K562 (cell line): ENCODE data around the gene AAGAB. TPM values are rescaled to one million over a fixed set of nuclear protein-coding genes. Genes with fewer than 3 reads are reported as not detected.

Experiments
- ATAC-seq: fragments of 200-7000 bp; cut with Tn5 transposase; 3 replicates; pipeline ENCODE4 v1.9.1; 2020; ENCODE audit warnings: moderate library complexity
- BruUV-seq: library from RNA; stranded (reverse); fragments of 400-500 nt; replicated peaks from 2 replicates; lab custom pipeline; 2021; lab: Mats Ljungman, UMichigan
- CTCF ChIA-PET: fragments of 300-600 bp; formaldehyde crosslinking; extraction: SDS; loops from one replicate; lab custom pipeline; 2021; ENCODE audit warnings: low intra/inter-chr PET ratio; lab: Yijun Ruan, JAX
- POLR2A ChIA-PET: fragments of 300-600, 350-650 bp; sonication (Branson Sonifier 250); formaldehyde crosslinking; extraction: SDS; loops from one replicate; lab custom pipeline; 2021; ENCODE audit warnings: antibody characterized with exemption, inconsistent platforms; lab: Yijun Ruan, JAX
- DNase-seq, 4 experiments: peaks; one replicate each; pipeline versions ENCODE4 v3.0.0 to v3.0.0-alpha.2; 2011 to 2018; ENCODE audit warnings: low spot score in 3 of 4, mixed read lengths in 3 of 4; ENCODE audit errors: extremely low read depth in 1 of 4
- FAIRE-seq: peaks from 2 replicates; lab custom pipeline; 2011; peaks lifted over from hg19 to GRCh38; lab: Jason Lieb, UNC
- H2AFZ ChIP-seq: 2 replicates; pipeline ENCODE4 v1.6.0; 2011; ENCODE audit warnings: low read depth, low read length, control low read depth, inconsistent platforms
- H3K27ac ChIP-seq: fragments of 200-600 bp; 3 replicates; pipeline ENCODE4 v1.8.0; 2011; ENCODE audit warnings: low read depth, mild to moderate bottlenecking, control low read depth, inconsistent platforms, low read length, moderate library complexity, mixed read lengths; ENCODE audit errors: extremely low read depth
- H3K27me3 ChIP-seq, 2 experiments: fragments of 300-600 bp in 1 of 2; 2 replicates in 1 of 2; 3 replicates in 1 of 2; pipeline versions ENCODE4 v1.6.0 to v1.8.0; 2011; ENCODE audit warnings: inconsistent platforms in 2 of 2, low read length in 2 of 2, mild to moderate bottlenecking in 1 of 2, mixed read lengths in 1 of 2, moderate library complexity in 1 of 2; ENCODE audit not compliant: control insufficient read depth in 2 of 2, insufficient read depth in 2 of 2
- H3K36me3 ChIP-seq: fragments of 300-600 bp; 3 replicates; pipeline ENCODE4 v1.8.0; 2011; ENCODE audit warnings: mild to moderate bottlenecking, low read length, inconsistent platforms; ENCODE audit not compliant: control insufficient read depth, insufficient read depth
- H3K4me1 ChIP-seq, 2 experiments: fragments of 200-600 bp in 1 of 2; replicated peaks in 1 of 2; 2 replicates in 1 of 2; 3 replicates in 1 of 2; pipeline versions ENCODE4 v1.5.1 to v1.8.0; 2011; ENCODE audit warnings: inconsistent platforms in 2 of 2, low read length in 2 of 2, mild to moderate bottlenecking in 1 of 2, mixed read lengths in 1 of 2, moderate library complexity in 1 of 2; ENCODE audit not compliant: control insufficient read depth in 2 of 2, insufficient read depth in 2 of 2
- H3K4me2 ChIP-seq: 2 replicates; pipeline ENCODE4 v1.6.1; 2011; ENCODE audit warnings: low read length, control low read depth, inconsistent platforms, mixed read lengths; ENCODE audit not compliant: insufficient read depth
- H3K4me3 ChIP-seq: fragments of 200-600 bp; sonication (generic), shearing (Covaris generic); 2 replicates; pipeline ENCODE4 v1.5.1; 2016; ENCODE audit warnings: control low read depth, inconsistent platforms
- H3K79me2 ChIP-seq: fragments of 200-600 bp; 3 replicates; pipeline ENCODE4 v1.8.0; 2011; ENCODE audit warnings: low read length, inconsistent platforms; ENCODE audit not compliant: control insufficient read depth, insufficient read depth
- H3K9ac ChIP-seq, 2 experiments: 2 replicates each; pipeline versions ENCODE4 v1.6.0 to v1.6.1; 2011; ENCODE audit warnings: low read depth in 2 of 2, low read length in 2 of 2, control low read depth in 1 of 2, inconsistent platforms in 1 of 2, mild to moderate bottlenecking in 1 of 2, mixed read lengths in 1 of 2; ENCODE audit not compliant: insufficient read depth in 1 of 2
- H3K9me1 ChIP-seq: one replicate; pipeline ENCODE4 v1.6.0; 2011; ENCODE audit warnings: inconsistent platforms, mild to moderate bottlenecking, low read length, moderate library complexity; ENCODE audit not compliant: control insufficient read depth, insufficient read depth
- H3K9me3 ChIP-seq: replicated peaks from 2 replicates; pipeline ENCODE4 v1.5.1; 2011; ENCODE audit warnings: low read depth, low read length, inconsistent platforms; ENCODE audit not compliant: control insufficient read depth, insufficient read depth
- H4K20me1 ChIP-seq: replicated peaks from 2 replicates; pipeline ENCODE4 v1.6.1; 2011; ENCODE audit warnings: low read length, inconsistent platforms, mixed read lengths; ENCODE audit not compliant: control insufficient read depth, insufficient read depth
- ADNP ChIP-seq: fragments of 200-800 bp; sonication (Bioruptor generic); IDR thresholded peaks from 2 replicates; pipeline ENCODE4 v1.6.1; 2016; ENCODE audit warnings: missing genetic modification characterization, missing compliant biosample characterization
- ASH1L ChIP-seq: fragments of 450-650 bp; IDR thresholded peaks from 2 replicates; pipeline ENCODE4 v1.6.1; 2018; ENCODE audit warnings: borderline replicate concordance, mild to moderate bottlenecking, low read depth; ENCODE audit not compliant: partially characterized antibody
- ELF2 ChIP-seq: fragments of 250-450 bp; sonication (Bioruptor Pico); IDR thresholded peaks from 2 replicates; pipeline ENCODE4 v1.5.0; 2021; ENCODE audit warnings: mild to moderate bottlenecking
- KDM4B ChIP-seq, 2 experiments: fragments of 450-650 bp in 1 of 2; sonication (generic) in 1 of 2; IDR thresholded peaks; 2 replicates each; pipeline ENCODE4 v1.6.1; 2016 to 2017; ENCODE audit warnings: borderline replicate concordance in 2 of 2, antibody characterized with exemption in 1 of 2, low read depth in 1 of 2, mild to moderate bottlenecking in 1 of 2
- POLR2A ChIP-seq: fragments of 450-650 bp; conservative IDR thresholded peaks from 2 replicates; pipeline ENCODE4 v1.6.1; 2016
- RBM25 ChIP-seq: fragments of 200-400 bp; formaldehyde crosslinking; IDR thresholded peaks from 2 replicates; pipeline ENCODE4 v1.6.1; 2018; ENCODE audit warnings: low read length, low read depth, moderate library complexity; ENCODE audit not compliant: severe bottlenecking
- RFX1 ChIP-seq: fragments of 450-650 bp; IDR thresholded peaks from 2 replicates; pipeline ENCODE4 v1.6.1; 2016; ENCODE audit warnings: mild to moderate bottlenecking, moderate library complexity
- USF2 ChIP-seq: sonication (generic); formaldehyde crosslinking; IDR thresholded peaks from 2 replicates; pipeline ENCODE4 v1.5.0; 2020; ENCODE audit warnings: missing genetic modification reagents
- ZNF75A ChIP-seq: fragments of 450-650 bp; formaldehyde crosslinking; IDR thresholded peaks from 2 replicates; pipeline ENCODE4 v1.4.0; 2020; ENCODE audit warnings: mild to moderate bottlenecking
- WGBS: fragments of 100-300 bp; shearing (Covaris generic); methylation state at CpG from one replicate; pipeline ENCODE4 v1.1.6; 2016; ENCODE audit warnings: low coverage, mixed read lengths; ENCODE audit not compliant: insufficient coverage; ENCODE audit errors: missing lambda C conversion rate; 5-methylcytosine and 5-hydroxymethylcytosine counted together
- in situ Hi-C: fragments of 300-500 bp; cut with MboI; formaldehyde crosslinking; loops from 4 replicates; pipeline ENCODE4 v1.15.0; 2018; ENCODE audit warnings: inconsistent platforms, mixed read lengths
- intact Hi-C: fragments of 100-400 bp; cut with micrococcal nuclease; formaldehyde crosslinking; loops from 2 replicates; pipeline ENCODE4 v1.14.2; 2022
- polyA plus RNA-seq, 8 experiments: library from polyadenylated mRNA; depleted of rRNA in 4 of 8; stranded (reverse) in 5 of 8; unstranded in 3 of 8; fragments of >200 nt; fragmentation: Nextera tagmentation in 2 of 8; fragmentation: Illumina TruSeq in 1 of 8; extraction: Ambion mirVana in 2 of 8; extraction: Trizol in 1 of 8; gene quantifications; 2 replicates each; pipeline versions ENCODE4 v1.2.1 to v1.2.3, GENCODE V29; 2011 to 2014; ENCODE audit warnings: inconsistent platforms in 1 of 8, missing spikeins in 1 of 8
- total RNA-seq, 7 experiments: library from RNA; depleted of rRNA in 6 of 7; stranded (reverse); fragments of >200 nt in 6 of 7; fragmentation: Illumina TruSeq in 2 of 7; extraction: Trizol in 2 of 7; gene quantifications; 2 replicates each; pipeline versions ENCODE4 v1.2.1 to v1.2.3, GENCODE V29; 2011 to 2021; ENCODE audit warnings: low replicate concordance in 1 of 7

AAGAB gene
- total and polyA plus RNA-seq, 9 of the 15 experiments (the other 6 are each of a cell fraction or from before 2014, with no cell fraction given), result 17.8 to 109 (median 58.3) TPM

GRCh38 chr15:67215102-67215501 is 39.4 kb downstream of the AAGAB start (continued):
- no peak for TF ChIP-seq ADNP (tag)
- TF ChIP-seq ZNF75A (CRISPR knock-in tag), result no peak
- no peak for TF ChIP-seq KDM4B (IDR thresholded peaks at IDR 0.05; ENCODE audit: borderline replicate concordance in 2 of 2, low read depth in 1 of 2)

- Histone ChIP-seq H3K79me2 (no peaks in the 10 kb centered on the region), H3K27ac (no peak overlapping the region), H3K4me1 (peaks cover 0 to 11% of the 10 kb centered on the region in 2 experiments; a peak in 2 of 5 replicates), H3K4me2 (no peak overlapping the region), H3K36me3 (peaks cover 19% of the 10 kb centered on the region; the same call in 2 of the 3 replicates), H4K20me1 (no peaks in the 10 kb centered on the region), H3K4me3 (no peak overlapping the region), H3K27me3 (no peaks in the 10 kb centered on the region), H3K9me1 (no peaks in the 10 kb centered on the region), H3K9ac (no peak overlapping the region), H2AFZ (no peak overlapping the region), H3K9me3 (no peaks in the 10 kb centered on the region)
- BruUV-seq, result no TSS peak
- in situ Hi-C loops (no loop called here), intact Hi-C loops (no loop called here)
- no peak for ATAC-seq
- WGBS, result 87% methylated on average over 4 of the region's 4 CpGs
- DNase-seq, result no peak
- ChIA-PET CTCF (no interaction called here), POLR2A (interaction anchor here (0.5 kb wide), 1 partner anchor 158 kb away, joined by 3 read pairs; no protein-coding TSS in a partner anchor)
- FAIRE-seq, result no peak
- no peak for TF ChIP-seq USF2 (CRISPR knock-in tag)
- no peak for TF ChIP-seq ELF2 (CRISPR knock-in tag)
- no peak for TF ChIP-seq RBM25
- no peak for TF ChIP-seq POLR2A
- no peak for TF ChIP-seq RFX1
- no peak for TF ChIP-seq ASH1L
Measured at GRCh38 chr15:67212684-67213367, 41.6 kb downstream of the AAGAB start.
